ENCODE data around the gene HPN.

DNA sequence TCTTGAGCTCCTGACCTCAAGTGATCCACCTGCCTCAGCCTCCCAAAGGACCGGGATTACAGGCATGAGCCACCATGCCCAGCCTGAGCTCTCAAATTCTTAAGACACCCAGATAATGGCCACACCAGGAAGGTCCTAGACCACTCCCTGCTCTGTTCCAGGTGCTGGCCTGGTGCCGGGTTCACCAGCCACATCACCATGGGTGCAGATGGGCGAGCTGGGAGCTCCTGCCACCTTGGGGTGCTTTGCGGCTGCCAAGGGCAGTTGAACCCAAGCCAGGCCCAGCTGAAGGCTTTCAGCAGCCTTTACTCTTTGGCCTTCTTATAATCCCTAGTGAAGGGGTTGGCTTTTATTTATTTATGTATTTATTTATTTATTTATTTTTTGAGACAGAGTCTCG is 4.9 kb downstream of the HPN start:
- TF ChIP-seq, protein P1, sequence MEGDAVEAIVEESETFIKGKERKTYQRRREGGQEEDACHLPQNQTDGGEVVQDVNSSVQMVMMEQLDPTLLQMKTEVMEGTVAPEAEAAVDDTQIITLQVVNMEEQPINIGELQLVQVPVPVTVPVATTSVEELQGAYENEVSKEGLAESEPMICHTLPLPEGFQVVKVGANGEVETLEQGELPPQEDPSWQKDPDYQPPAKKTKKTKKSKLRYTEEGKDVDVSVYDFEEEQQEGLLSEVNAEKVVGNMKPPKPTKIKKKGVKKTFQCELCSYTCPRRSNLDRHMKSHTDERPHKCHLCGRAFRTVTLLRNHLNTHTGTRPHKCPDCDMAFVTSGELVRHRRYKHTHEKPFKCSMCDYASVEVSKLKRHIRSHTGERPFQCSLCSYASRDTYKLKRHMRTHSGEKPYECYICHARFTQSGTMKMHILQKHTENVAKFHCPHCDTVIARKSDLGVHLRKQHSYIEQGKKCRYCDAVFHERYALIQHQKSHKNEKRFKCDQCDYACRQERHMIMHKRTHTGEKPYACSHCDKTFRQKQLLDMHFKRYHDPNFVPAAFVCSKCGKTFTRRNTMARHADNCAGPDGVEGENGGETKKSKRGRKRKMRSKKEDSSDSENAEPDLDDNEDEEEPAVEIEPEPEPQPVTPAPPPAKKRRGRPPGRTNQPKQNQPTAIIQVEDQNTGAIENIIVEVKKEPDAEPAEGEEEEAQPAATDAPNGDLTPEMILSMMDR (IDR thresholded peaks at IDR 0.05; ENCODE audit: low read depth, low read length) = no peak
- TF ChIP-seq EZH2phosphoT487 (IDR thresholded peaks at IDR 0.05; ENCODE audit: low read depth) = no peak

Measured in OCI-LY3 (cell line).